Activated T-helper 1 cell treated with anti-CD3 and anti-CD28 coated beads, Interleukin-12 subunit alpha, Interleukin-12 subunit beta, Interleukin-2, Interleukin-4 antibody, amounts not matched to agents 30 ng/mL and 10 ng/mL and 1 ng/mL, durations not matched to agents 14 hours and 24 hours and 36 hours (primary cell): ENCODE data around the gene ZNF804B. TPM values are rescaled to one million over a fixed set of nuclear protein-coding genes. Genes with fewer than 3 reads are reported as not detected.
"Not testable (repeated sequence)": the region's sequence is repeated elsewhere in the genome, so short reads cannot be mapped to it uniquely, and the experiment has no call there.

ENCODE experiments used
- DNase-seq: peaks from one replicate; pipeline ENCODE4 v3.0.0; 2021; ENCODE audit warnings: low spot score
- H3K27ac Mint-ChIP-seq: one replicate; pipeline ENCODE4 v1.8.0; 2021; ENCODE audit warnings: mild to moderate bottlenecking, mixed read lengths
- H3K27me3 Mint-ChIP-seq: one replicate; pipeline ENCODE4 v1.8.0; 2022; ENCODE audit warnings: mild to moderate bottlenecking, moderate library complexity, mixed read lengths; ENCODE audit not compliant: insufficient read depth
- H3K36me3 Mint-ChIP-seq: one replicate; pipeline ENCODE4 v1.8.0; 2021; ENCODE audit warnings: low read depth, mixed read lengths
- H3K4me1 Mint-ChIP-seq: one replicate; pipeline ENCODE4 v1.8.0; 2021; ENCODE audit warnings: low read depth, mixed read lengths
- H3K4me3 Mint-ChIP-seq: one replicate; pipeline ENCODE4 v1.8.0; 2021; ENCODE audit warnings: mild to moderate bottlenecking, moderate library complexity, mixed read lengths
- H3K9me3 Mint-ChIP-seq: one replicate; pipeline ENCODE4 v1.8.0; 2021; ENCODE audit warnings: mixed read lengths
- intact Hi-C: fragments of 100-400 bp; cut with micrococcal nuclease; formaldehyde crosslinking; loops from one replicate; pipeline ENCODE4 v1.15.1; 2024
- total RNA-seq: library from RNA; stranded (reverse); gene quantifications from 2 replicates; pipeline ENCODE4 v1.2.3, GENCODE V29; 2022

ZNF804B gene
- total RNA-seq, 1 donor from 2014 or later = not detected

DNA sequence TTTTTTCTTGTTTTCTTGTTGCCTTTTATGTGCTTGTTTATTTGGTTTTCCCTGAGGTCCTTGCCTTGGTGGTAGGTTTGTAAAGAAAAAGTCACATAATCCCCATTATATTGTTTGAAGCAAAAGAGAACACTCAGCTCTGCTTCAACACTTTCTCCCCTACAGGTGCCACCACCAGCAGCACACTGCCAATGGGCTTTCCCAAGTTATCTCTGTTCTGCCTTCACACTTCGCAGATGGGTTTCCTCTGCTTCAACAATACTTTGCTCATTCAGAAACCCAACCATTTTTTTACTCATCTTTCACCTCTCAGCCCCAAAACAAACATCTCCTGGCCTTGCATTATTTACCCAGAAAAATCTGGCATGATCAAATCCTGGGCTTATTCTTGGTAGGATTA is 411.1 kb downstream of the ZNF804B start:
- Mint-ChIP-seq H3K36me3 (no peaks in the 10 kb centered on the region), H3K4me3 (no peak overlapping the region), H3K4me1 (no peaks in the 10 kb centered on the region), H3K27ac (no peak overlapping the region), H3K9me3 (no peaks in the 10 kb centered on the region), H3K27me3 (no peaks in the 10 kb centered on the region)
- DNase-seq = no peak
- intact Hi-C loops = no loop called here

DNA sequence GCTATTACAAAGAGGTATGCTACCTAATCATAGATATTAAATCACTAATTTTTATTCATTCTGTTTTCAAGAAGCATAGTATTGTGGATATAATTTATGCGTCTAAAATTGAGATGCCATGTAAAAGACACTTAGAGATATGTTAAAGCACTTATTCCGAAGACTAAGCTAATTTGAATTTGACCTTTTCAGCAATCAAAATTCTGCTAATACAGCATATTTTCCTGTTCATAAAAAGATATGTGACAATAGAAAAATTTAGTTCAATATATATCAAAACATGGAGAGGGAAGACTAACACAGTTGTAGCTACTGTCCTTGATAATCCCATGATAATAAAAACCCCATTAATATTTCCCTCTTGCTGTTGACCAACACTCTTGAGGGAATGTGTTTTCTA is 422.6 kb downstream of the ZNF804B start:
- H3K27ac Mint-ChIP-seq = no peak overlapping the region
- H3K4me3 Mint-ChIP-seq = no peak overlapping the region
- intact Hi-C loops = no loop called here
- no peaks in the 10 kb centered on the region for H3K9me3 Mint-ChIP-seq
- DNase-seq = no peak
- H3K4me1 Mint-ChIP-seq = no peaks in the 10 kb centered on the region
- H3K27me3 Mint-ChIP-seq = no peaks in the 10 kb centered on the region
- H3K36me3 Mint-ChIP-seq = no peaks in the 10 kb centered on the region

GRCh38 chr7:89183712-89184111 is 424.2 kb downstream of the ZNF804B start:
- Mint-ChIP-seq H3K9me3 (no peaks in the 10 kb centered on the region), H3K4me3 (no peak overlapping the region), H3K36me3 (no peaks in the 10 kb centered on the region), H3K27ac (no peak overlapping the region), H3K27me3 (no peaks in the 10 kb centered on the region), H3K4me1 (no peaks in the 10 kb centered on the region)
- intact Hi-C loops = no loop called here
- DNase-seq = no peak

GRCh38 chr7:89200758-89201157 is 441.3 kb downstream of the ZNF804B start:
- intact Hi-C loops = no loop called here
- H3K4me1 Mint-ChIP-seq = no peaks in the 10 kb centered on the region
- H3K27ac Mint-ChIP-seq = no peak overlapping the region
- H3K4me3 Mint-ChIP-seq = no peak overlapping the region
- no peaks in the 10 kb centered on the region for H3K9me3 Mint-ChIP-seq
- H3K36me3 Mint-ChIP-seq = no peaks in the 10 kb centered on the region
- no peak for DNase-seq
- no peaks in the 10 kb centered on the region for H3K27me3 Mint-ChIP-seq

DNA sequence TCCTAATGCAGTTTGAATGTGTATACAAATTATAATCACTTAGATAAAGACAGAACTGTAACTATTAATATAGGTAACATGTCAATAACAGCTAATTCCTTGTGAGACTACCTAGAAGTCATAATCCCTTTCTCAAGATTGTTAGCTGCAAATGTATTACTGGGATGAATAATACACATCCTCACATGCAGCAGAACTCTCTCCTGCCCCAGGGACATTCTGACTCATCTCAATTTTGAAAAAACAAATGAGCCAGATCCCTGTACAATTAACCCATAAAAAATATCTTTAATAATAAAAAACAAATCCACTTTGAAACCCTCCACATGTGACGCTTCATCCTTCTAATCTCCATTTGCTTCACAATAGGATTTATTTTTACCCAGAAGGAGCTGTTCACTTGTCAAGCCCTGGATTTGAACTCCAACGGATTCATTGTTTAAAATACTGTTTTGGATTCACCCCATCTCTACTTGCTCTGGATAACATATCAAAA is 464.4 kb downstream of the ZNF804B start:
- H3K27ac Mint-ChIP-seq = no peak overlapping the region
- H3K9me3 Mint-ChIP-seq = no peaks in the 10 kb centered on the region
- intact Hi-C loops = no loop called here
- H3K4me1 Mint-ChIP-seq = no peaks in the 10 kb centered on the region
- H3K4me3 Mint-ChIP-seq = no peak overlapping the region
- H3K27me3 Mint-ChIP-seq = no peaks in the 10 kb centered on the region
- no peaks in the 10 kb centered on the region for H3K36me3 Mint-ChIP-seq
- no peak for DNase-seq

DNA sequence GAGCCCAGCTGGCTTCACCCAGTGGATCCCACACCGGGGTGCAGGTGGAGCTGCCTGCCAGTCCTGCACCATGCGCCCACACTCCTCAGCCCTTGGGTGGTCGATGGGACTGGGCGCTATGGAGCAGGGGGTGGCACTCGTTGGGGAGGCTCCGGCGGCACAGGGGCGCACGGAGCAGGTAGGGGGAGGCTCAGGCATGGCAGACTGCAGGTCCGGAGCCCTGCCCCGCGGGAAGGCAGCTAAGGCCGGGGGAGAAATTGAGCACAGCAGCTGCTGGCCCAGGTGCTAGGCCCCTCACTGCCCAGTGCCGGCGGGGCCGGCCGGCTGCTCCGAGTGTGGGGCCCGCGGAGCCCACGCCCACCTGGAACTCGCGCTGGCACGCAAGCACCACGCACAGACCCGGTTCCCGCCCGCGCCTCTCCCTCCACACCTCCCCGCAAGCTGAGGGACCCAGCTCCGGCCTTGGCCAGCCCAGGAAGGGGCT is 469.2 kb downstream of the ZNF804B start:
- H3K27me3 Mint-ChIP-seq, DNase-seq, H3K4me3 Mint-ChIP-seq, H3K9me3 Mint-ChIP-seq, intact Hi-C loops, H3K36me3 Mint-ChIP-seq, H3K27ac Mint-ChIP-seq, H3K4me1 Mint-ChIP-seq: not testable (repeated sequence)

DNA sequence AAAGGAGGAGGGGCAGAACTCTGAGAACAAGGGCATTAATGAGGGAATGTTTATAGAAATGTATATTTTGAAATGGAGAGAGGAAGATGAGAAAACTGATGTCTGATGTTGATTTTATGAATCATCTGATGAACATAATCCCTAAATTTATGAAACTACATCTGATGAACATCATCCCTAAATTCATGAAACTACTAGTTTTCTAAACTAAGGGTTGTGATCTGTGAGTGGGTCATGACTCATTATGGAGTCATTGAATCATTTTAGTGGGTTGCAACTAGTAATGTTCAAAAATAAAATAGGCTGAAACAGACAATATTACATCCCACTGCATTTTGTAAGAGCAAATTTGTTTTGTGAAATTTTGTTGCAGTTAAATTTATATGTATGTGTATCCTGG is 478.7 kb downstream of the ZNF804B start:
- intact Hi-C loops = no loop called here
- H3K27me3 Mint-ChIP-seq = no peaks in the 10 kb centered on the region
- no peaks in the 10 kb centered on the region for H3K9me3 Mint-ChIP-seq
- H3K4me3 Mint-ChIP-seq = no peak overlapping the region
- no peaks in the 10 kb centered on the region for H3K36me3 Mint-ChIP-seq
- H3K4me1 Mint-ChIP-seq = no peaks in the 10 kb centered on the region
- no peak for DNase-seq
- no peak overlapping the region for H3K27ac Mint-ChIP-seq

DNA sequence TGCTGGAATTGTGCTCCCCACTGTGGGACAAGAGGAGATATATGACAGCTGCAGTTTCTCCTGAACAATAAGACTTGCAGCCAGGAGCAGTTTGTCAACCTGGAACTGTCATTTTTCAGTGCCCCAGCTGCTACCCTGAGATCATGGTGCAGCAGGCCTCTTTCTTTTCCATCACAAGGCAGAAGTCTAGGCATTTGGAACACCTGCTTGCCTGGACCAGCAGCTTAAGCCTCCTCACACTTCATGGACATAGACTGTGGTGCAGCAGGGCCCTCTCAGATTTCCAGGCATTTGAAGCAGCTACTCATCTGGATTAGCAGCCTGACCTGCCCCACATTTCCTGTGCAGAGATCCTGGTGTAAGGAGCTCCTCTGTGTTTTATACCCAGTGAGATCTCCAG is 486.7 kb downstream of the ZNF804B start:
- no peak overlapping the region for H3K4me3 Mint-ChIP-seq
- H3K36me3 Mint-ChIP-seq = no peaks in the 10 kb centered on the region
- intact Hi-C loops = no loop called here
- no peaks in the 10 kb centered on the region for H3K4me1 Mint-ChIP-seq
- no peaks in the 10 kb centered on the region for H3K27me3 Mint-ChIP-seq
- DNase-seq = no peak
- no peaks in the 10 kb centered on the region for H3K9me3 Mint-ChIP-seq
- H3K27ac Mint-ChIP-seq = no peak overlapping the region

- Mint-ChIP-seq H3K9me3 (no peaks in the 10 kb centered on the region), H3K27me3 (no peaks in the 10 kb centered on the region), H3K4me1 (no peaks in the 10 kb centered on the region), H3K36me3 (no peaks in the 10 kb centered on the region), H3K4me3 (no peak overlapping the region), H3K27ac (no peak overlapping the region)
- no peak for DNase-seq
- intact Hi-C loops = no loop called here
Measured at GRCh38 chr7:89247207-89247606, 487.7 kb downstream of the ZNF804B start.

- H3K4me3 Mint-ChIP-seq = no peak overlapping the region
- no peaks in the 10 kb centered on the region for H3K36me3 Mint-ChIP-seq
- no peaks in the 10 kb centered on the region for H3K9me3 Mint-ChIP-seq
- no peaks in the 10 kb centered on the region for H3K27me3 Mint-ChIP-seq
- no peak overlapping the region for H3K27ac Mint-ChIP-seq
- peaks cover 5% of the 10 kb centered on the region for H3K4me1 Mint-ChIP-seq
- DNase-seq = no peak
- intact Hi-C loops = no loop called here
Measured at GRCh38 chr7:89259085-89259484, 499.6 kb downstream of the ZNF804B start.

DNA sequence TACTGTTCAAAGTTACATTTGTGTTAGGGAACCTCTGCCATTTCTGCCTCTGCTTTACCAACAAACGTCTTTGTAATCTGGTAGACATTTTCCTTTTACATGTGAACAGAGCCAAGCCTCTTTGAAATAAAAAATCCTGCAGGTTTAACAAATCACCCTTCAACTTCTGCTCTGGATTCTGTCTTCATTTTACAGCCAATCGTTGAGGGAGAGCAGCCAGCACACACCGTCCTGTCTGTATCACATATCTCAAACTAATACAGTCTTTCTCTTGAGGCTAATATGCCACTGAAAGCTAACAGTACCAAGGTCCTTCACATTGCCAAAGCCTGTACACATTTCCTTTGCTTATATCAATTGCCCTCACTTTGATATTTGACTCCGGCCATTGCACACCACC is 504.6 kb downstream of the ZNF804B start:
- no peak for DNase-seq
- Mint-ChIP-seq H3K27ac (no peak overlapping the region), H3K9me3 (no peaks in the 10 kb centered on the region), H3K4me1 (peaks cover 4% of the 10 kb centered on the region), H3K27me3 (no peaks in the 10 kb centered on the region), H3K36me3 (no peaks in the 10 kb centered on the region), H3K4me3 (no peak overlapping the region)
- intact Hi-C loops = no loop called here

GRCh38 chr7:89265631-89266030 is 506.1 kb downstream of the ZNF804B start:
- Mint-ChIP-seq H3K27me3 (no peaks in the 10 kb centered on the region), H3K36me3 (no peaks in the 10 kb centered on the region)
- DNase-seq = no peak

GRCh38 chr7:89283302-89283701 is 523.8 kb downstream of the ZNF804B start:
- Mint-ChIP-seq H3K4me1 (no peaks in the 10 kb centered on the region), H3K27ac (no peak overlapping the region), H3K4me3 (no peak overlapping the region), H3K9me3 (no peaks in the 10 kb centered on the region), H3K36me3 (no peaks in the 10 kb centered on the region), H3K27me3 (no peaks in the 10 kb centered on the region)
- intact Hi-C loops = no loop called here
- DNase-seq = no peak

More at GRCh38 chr7:89265631-89266030, 506.1 kb downstream of the ZNF804B start:
- no peaks in the 10 kb centered on the region for H3K9me3 Mint-ChIP-seq
- no peak overlapping the region for H3K4me3 Mint-ChIP-seq
- intact Hi-C loops = no loop called here
- no peak overlapping the region for H3K27ac Mint-ChIP-seq
- no peaks in the 10 kb centered on the region for H3K4me1 Mint-ChIP-seq

DNA sequence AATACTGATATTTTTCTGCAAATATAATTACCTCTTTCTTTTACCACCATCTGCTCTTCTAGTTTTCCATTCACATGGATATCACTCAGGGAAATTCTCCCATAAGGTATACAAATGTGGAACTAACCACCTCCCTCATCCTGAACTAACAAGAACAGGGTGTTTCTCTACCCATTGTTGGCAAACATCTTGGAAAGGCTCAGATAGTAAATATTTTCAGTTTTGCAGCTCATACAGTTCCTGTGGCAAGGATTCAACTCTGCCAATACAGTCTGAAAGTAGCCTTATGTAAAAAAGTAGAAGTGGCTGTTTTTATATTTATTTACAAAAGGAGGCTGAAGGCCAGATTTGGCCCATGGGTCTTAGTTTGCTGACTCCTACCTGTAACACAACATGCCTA is 549.0 kb downstream of the ZNF804B start:
- intact Hi-C loops = no loop called here
- Mint-ChIP-seq H3K4me3 (no peak overlapping the region), H3K4me1 (no peaks in the 10 kb centered on the region), H3K27ac (no peak overlapping the region), H3K36me3 (no peaks in the 10 kb centered on the region), H3K27me3 (no peaks in the 10 kb centered on the region), H3K9me3 (no peaks in the 10 kb centered on the region)
- no peak for DNase-seq
